Tibial artery (tissue), 4 donors: ENCODE results near the gene MIA3.

ENCODE experiments used
- DNase-seq, 2 donors: peaks; one replicate each; pipeline ENCODE4 v3.0.0-alpha.2; 2019
- H3K27ac ChIP-seq, 2 donors: fragments of 200-600 bp; sonication (generic) in 1 of 2; 1 replicate in 1 of 2; 2 replicates in 1 of 2; pipeline ENCODE4 v1.5.1; 2018 to 2019; ENCODE audit warnings: mild to moderate bottlenecking in 1 of 2
- H3K27me3 ChIP-seq, 2 donors: fragments of 200-600 bp; sonication (generic) in 1 of 2; one replicate each; pipeline versions ENCODE4 v1.5.1 to v1.6.0; 2016 to 2019
- H3K36me3 ChIP-seq, 3 donors: fragments of 200-600 bp; sonication (generic) in 2 of 3; one replicate each; pipeline ENCODE4 v1.5.1; 2016 to 2019; ENCODE audit warnings: mild to moderate bottlenecking in 2 of 3
- H3K4me1 ChIP-seq, 4 donors: fragments of 200-600 bp; sonication (generic) in 2 of 4; 1 replicate in 3 of 4; 2 replicates in 1 of 4; pipeline ENCODE4 v1.5.1; 2016 to 2019
- H3K4me3 ChIP-seq, 2 donors: fragments of 200-600 bp; sonication (generic) in 1 of 2; 1 replicate in 1 of 2; 2 replicates in 1 of 2; pipeline ENCODE4 v1.5.1; 2018 to 2019; ENCODE audit warnings: mild to moderate bottlenecking in 2 of 2
- H3K9me3 ChIP-seq, 3 donors: fragments of 200-600 bp; sonication (generic) in 1 of 3; one replicate each; pipeline ENCODE4 v1.5.1; 2016 to 2019
- CTCF ChIP-seq, 2 experiments: fragments of 200-600 bp in 1 of 2; fragments of 450-650 bp in 1 of 2; IDR thresholded peaks; one replicate each; pipeline ENCODE4 v1.5.1; 2017 to 2019; ENCODE audit warnings: antibody characterized with exemption in 2 of 2, mild to moderate bottlenecking in 1 of 2, moderate library complexity in 1 of 2
- intact Hi-C: fragments of 100-400 bp; cut with DNase I; formaldehyde crosslinking; loops from one replicate; pipeline ENCODE4 v1.15.0; 2023; ENCODE audit warnings: low total_unique reads

Gene MIA3

GRCh38 chr1:222618001-222618879, at the start of gene MIA3:
Gene MIA3, plus strand, starts transcription at chr1:222618097. Its CDS starts 14 bp downstream, at chr1:222618111.
- H3K27ac ChIP-seq = peak within 1 kb of the TSS; percentile 92
- H3K27me3 ChIP-seq = no peaks in the 10 kb centered on the region
- H3K36me3 ChIP-seq = peaks cover 0 to 16% (median 9%) of the 10 kb centered on the region in 3 donors
- intact Hi-C loops = loop anchor here (5.0 kb wide), 1 partner anchor 151 kb away; no protein-coding TSS in a partner anchor
- TF ChIP-seq CTCF (IDR thresholded peaks at IDR 0.05) = no peak
- H3K4me3 ChIP-seq = peak within 1 kb of the TSS; percentile 98 to 100
- H3K4me1 ChIP-seq = peaks cover 0 to 18% (median 9%) of the 10 kb centered on the region in 4 donors
- peak; percentile 84 to 87 for DNase-seq
- H3K9me3 ChIP-seq = no peaks in the 10 kb centered on the region

GRCh38 chr1:222570837-222571236, 47.1 kb upstream of the MIA3 start:
- Histone ChIP-seq H3K9me3 (no peaks in the 10 kb centered on the region), H3K27me3 (no peaks in the 10 kb centered on the region), H3K4me1 (no peaks in the 10 kb centered on the region), H3K27ac (no peak overlapping the region), H3K4me3 (no peak overlapping the region), H3K36me3 (peaks cover 29 to 55% (median 32%) of the 10 kb centered on the region in 3 donors)
- no peak for TF ChIP-seq CTCF (IDR thresholded peaks at IDR 0.05)
- intact Hi-C loops = no loop called here
- DNase-seq = no peak

GRCh38 chr1:222579316-222579715, 38.6 kb upstream of the MIA3 start:
- no peaks in the 10 kb centered on the region for H3K27me3 ChIP-seq
- H3K4me1 ChIP-seq = peaks cover 0 to 14% (median 0%) of the 10 kb centered on the region in 4 donors
- intact Hi-C loops = no loop called here
- no peak for DNase-seq
- no peak for TF ChIP-seq CTCF (IDR thresholded peaks at IDR 0.05)
- no peak overlapping the region for H3K4me3 ChIP-seq
- no peaks in the 10 kb centered on the region for H3K9me3 ChIP-seq
- H3K27ac ChIP-seq = no peak overlapping the region
- H3K36me3 ChIP-seq = peaks cover 9 to 48% (median 19%) of the 10 kb centered on the region in 3 donors

- no peak for DNase-seq
- H3K27me3 ChIP-seq = no peaks in the 10 kb centered on the region
- H3K27ac ChIP-seq = no peak overlapping the region
- H3K4me3 ChIP-seq = no peak overlapping the region
- no peaks in the 10 kb centered on the region for H3K9me3 ChIP-seq
- TF ChIP-seq CTCF (IDR thresholded peaks at IDR 0.05) = no peak
- H3K4me1 ChIP-seq = peaks cover 0 to 17% (median 2%) of the 10 kb centered on the region in 4 donors
- intact Hi-C loops = no loop called here
- H3K36me3 ChIP-seq = peaks cover 1 to 34% (median 14%) of the 10 kb centered on the region in 3 donors
These were observed 35.7 kb upstream of the MIA3 start for GRCh38 chr1:222582099-222582774.

- peaks cover 0 to 35% (median 14%) of the 10 kb centered on the region in 3 donors for H3K36me3 ChIP-seq
- peaks cover 0 to 19% (median 3%) of the 10 kb centered on the region in 4 donors for H3K4me1 ChIP-seq
- no peaks in the 10 kb centered on the region for H3K27me3 ChIP-seq
- intact Hi-C loops = no loop called here
- no peaks in the 10 kb centered on the region for H3K9me3 ChIP-seq
- H3K4me3 ChIP-seq = no peak overlapping the region
- DNase-seq = no peak
- no peak for TF ChIP-seq CTCF (IDR thresholded peaks at IDR 0.05)
- no peak overlapping the region for H3K27ac ChIP-seq
These were observed 34.8 kb upstream of the MIA3 start for GRCh38 chr1:222583079-222583478.
